ENCODE data around the gene STYX.
A peak's percentile ranks its signal among the peaks of the same experiment; 100 is the strongest.

Gene STYX

DNA sequence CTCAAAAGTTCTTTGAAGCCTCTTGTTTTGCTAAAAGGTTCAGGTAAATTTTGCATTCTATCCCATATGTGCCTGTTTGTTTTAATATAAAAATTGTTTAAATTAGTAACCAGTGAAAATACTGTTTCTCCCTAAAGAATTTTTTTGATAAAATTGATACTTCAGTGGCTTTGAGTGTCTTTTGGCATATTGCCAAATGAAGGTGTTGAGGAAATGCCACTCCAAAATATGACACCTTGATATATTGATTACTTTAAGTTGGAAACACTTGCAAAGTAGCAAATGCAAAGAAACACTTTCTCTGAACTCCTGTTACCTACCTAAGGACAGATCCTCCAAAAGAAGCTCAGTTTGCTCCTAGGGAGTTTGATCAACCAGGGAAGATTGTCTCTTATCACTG, 8.4 kb downstream of the STYX start:
- Histone ChIP-seq H3K9me2 (ENCODE audit: low read depth, low read length) (no peaks in the 10 kb centered on the region), H3K27ac (ENCODE audit: low read depth, low read length, poor library complexity, severe bottlenecking) (no peak overlapping the region), H3K9me3 (ENCODE audit: low read length) (no peaks in the 10 kb centered on the region), H3K27me3 (ENCODE audit: insufficient read depth, low read length) (no peaks in the 10 kb centered on the region), H3K9ac (ENCODE audit: low read length) (no peak overlapping the region), H3K79me2 (ENCODE audit: insufficient read depth, low read length) (peaks cover 59% of the 10 kb centered on the region), H3F3A (ENCODE audit: insufficient read depth, low read length) (no peaks in the 10 kb centered on the region; the same call in 1 of the 2 replicates), H3K4me2 (ENCODE audit: low read length) (no peak overlapping the region), H3K4me3 (ENCODE audit: low read depth, low read length, poor library complexity, severe bottlenecking) (no peak overlapping the region), H4K20me1 (ENCODE audit: insufficient read depth, low read length) (no peaks in the 10 kb centered on the region), H3K4me1 (ENCODE audit: insufficient read depth, low read length, severe bottlenecking) (peaks cover 31% of the 10 kb centered on the region), H3K36me3 (ENCODE audit: insufficient read depth, low read length) (peaks cover 21% of the 10 kb centered on the region; the same call in 1 of the 2 replicates), H2AFZ (ENCODE audit: low read length) (no peak overlapping the region)
- TF ChIP-seq EZH2 (IDR thresholded peaks at IDR 0.05; ENCODE audit: borderline replicate concordance, low read length) (no peak), CTCF (IDR thresholded peaks at IDR 0.05; ENCODE audit: low read length) (no peak)

GRCh38 chr14:52740751-52741150, 10.8 kb downstream of the STYX start:
- no peaks in the 10 kb centered on the region for H3K27me3 ChIP-seq (ENCODE audit: insufficient read depth, low read length)
- peaks cover 31% of the 10 kb centered on the region for H3K4me1 ChIP-seq (ENCODE audit: insufficient read depth, low read length, severe bottlenecking)
- peak overlapping the region; percentile 7 for H3K27ac ChIP-seq (ENCODE audit: low read depth, low read length, poor library complexity, severe bottlenecking)
- no peaks in the 10 kb centered on the region for H3K9me2 ChIP-seq (ENCODE audit: low read depth, low read length)
- H3K4me3 ChIP-seq (ENCODE audit: low read depth, low read length, poor library complexity, severe bottlenecking), result no peak overlapping the region
- H3K9ac ChIP-seq (ENCODE audit: low read length), result no peak overlapping the region
- H4K20me1 ChIP-seq (ENCODE audit: insufficient read depth, low read length), result no peaks in the 10 kb centered on the region
- H3F3A ChIP-seq (ENCODE audit: insufficient read depth, low read length), result no peaks in the 10 kb centered on the region; the same call in 1 of the 2 replicates
- peaks cover 66% of the 10 kb centered on the region for H3K79me2 ChIP-seq (ENCODE audit: insufficient read depth, low read length)
- no peak overlapping the region for H2AFZ ChIP-seq (ENCODE audit: low read length)
- no peaks in the 10 kb centered on the region for H3K9me3 ChIP-seq (ENCODE audit: low read length)
- no peak overlapping the region for H3K4me2 ChIP-seq (ENCODE audit: low read length)
- peaks cover 20% of the 10 kb centered on the region; the same call in 1 of the 2 replicates for H3K36me3 ChIP-seq (ENCODE audit: insufficient read depth, low read length)
- no peak for TF ChIP-seq EZH2 (IDR thresholded peaks at IDR 0.05; ENCODE audit: borderline replicate concordance, low read length)
- no peak for TF ChIP-seq CTCF (IDR thresholded peaks at IDR 0.05; ENCODE audit: low read length)

DNA sequence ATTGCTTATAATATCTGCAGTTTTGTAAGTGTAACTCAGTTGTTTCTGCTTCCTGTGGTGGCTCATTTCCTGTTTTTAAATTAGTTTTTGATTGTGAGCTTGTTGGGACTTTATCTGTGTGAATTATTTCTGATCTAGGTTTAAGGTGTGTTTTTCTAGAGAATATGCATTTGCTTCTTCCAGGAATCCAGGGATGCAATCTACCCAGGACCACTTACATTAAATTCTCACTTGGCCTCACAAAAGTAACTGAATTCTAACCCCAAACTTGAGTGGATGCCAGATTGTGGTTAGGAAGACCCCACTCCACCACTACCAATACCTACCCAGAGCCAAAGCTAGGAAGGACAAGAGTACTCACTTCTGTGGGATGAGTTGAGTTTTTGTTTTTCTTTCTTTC, 11.9 kb downstream of the STYX start:
- Histone ChIP-seq H3K79me2 (ENCODE audit: insufficient read depth, low read length) (peaks cover 56% of the 10 kb centered on the region), H4K20me1 (ENCODE audit: insufficient read depth, low read length) (no peaks in the 10 kb centered on the region), H3K4me2 (ENCODE audit: low read length) (peak overlapping the region; percentile 55), H3F3A (ENCODE audit: insufficient read depth, low read length) (no peaks in the 10 kb centered on the region), H2AFZ (ENCODE audit: low read length) (no peak overlapping the region), H3K9ac (ENCODE audit: low read length) (peak overlapping the region; percentile 48), H3K27me3 (ENCODE audit: insufficient read depth, low read length) (no peaks in the 10 kb centered on the region), H3K9me3 (ENCODE audit: low read length) (no peaks in the 10 kb centered on the region), H3K4me1 (ENCODE audit: insufficient read depth, low read length, severe bottlenecking) (peaks cover 26% of the 10 kb centered on the region), H3K4me3 (ENCODE audit: low read depth, low read length, poor library complexity, severe bottlenecking) (peak overlapping the region; percentile 33), H3K9me2 (ENCODE audit: low read depth, low read length) (no peaks in the 10 kb centered on the region), H3K27ac (ENCODE audit: low read depth, low read length, poor library complexity, severe bottlenecking) (peak overlapping the region; percentile 90), H3K36me3 (ENCODE audit: insufficient read depth, low read length) (peaks cover 27% of the 10 kb centered on the region)
- TF ChIP-seq EZH2 (IDR thresholded peaks at IDR 0.05; ENCODE audit: borderline replicate concordance, low read length), result no peak

- TF ChIP-seq EZH2 (IDR thresholded peaks at IDR 0.05; ENCODE audit: borderline replicate concordance, low read length) (no peak), CTCF (IDR thresholded peaks at IDR 0.05; ENCODE audit: low read length) (no peak)
- H3K27ac ChIP-seq (ENCODE audit: low read depth, low read length, poor library complexity, severe bottlenecking), result no peak overlapping the region
- no peak overlapping the region for H2AFZ ChIP-seq (ENCODE audit: low read length)
- no peaks in the 10 kb centered on the region for H3K4me1 ChIP-seq (ENCODE audit: insufficient read depth, low read length, severe bottlenecking)
- no peaks in the 10 kb centered on the region for H3K9me2 ChIP-seq (ENCODE audit: low read depth, low read length)
- no peaks in the 10 kb centered on the region for H3K27me3 ChIP-seq (ENCODE audit: insufficient read depth, low read length)
- H4K20me1 ChIP-seq (ENCODE audit: insufficient read depth, low read length), result no peaks in the 10 kb centered on the region
- H3K9ac ChIP-seq (ENCODE audit: low read length), result no peak overlapping the region
- no peak overlapping the region for H3K4me2 ChIP-seq (ENCODE audit: low read length)
- H3K9me3 ChIP-seq (ENCODE audit: low read length), result no peaks in the 10 kb centered on the region
- no peak overlapping the region for H3K4me3 ChIP-seq (ENCODE audit: low read depth, low read length, poor library complexity, severe bottlenecking)
- peaks cover 60% of the 10 kb centered on the region for H3K36me3 ChIP-seq (ENCODE audit: insufficient read depth, low read length)
- no peaks in the 10 kb centered on the region for H3F3A ChIP-seq (ENCODE audit: insufficient read depth, low read length)
- peaks cover 3% of the 10 kb centered on the region; the same call in 1 of the 2 replicates for H3K79me2 ChIP-seq (ENCODE audit: insufficient read depth, low read length)
Observed at GRCh38 chr14:52748647-52749292, 18.8 kb downstream of the STYX start.

Measured in OCI-LY1 (cell line).